ENCODE data around the gene LPAR1. TPM values are rescaled to one million over a fixed set of nuclear protein-coding genes. Genes with fewer than 3 reads are reported as not detected.

The LPAR1 gene
- total and polyA plus RNA-seq, 10 of the 15 experiments (the other 5 are each of a cell fraction or from before 2014, with no cell fraction given), result 3.3 to 12.9 (median 8.4) TPM

GRCh38 chr9:110997847-110998246, 40.4 kb downstream of the LPAR1 start (continued):
- TF ChIP-seq ZNF592 (IDR thresholded peaks at IDR 0.05) (no peak), CEBPZ (IDR thresholded peaks at IDR 0.05; ENCODE audit: low read depth, low read length) (no peak), SIX5 (IDR thresholded peaks at IDR 0.05; ENCODE audit: low read depth, low read length, severe bottlenecking) (no peak), EGR1 (IDR thresholded peaks at IDR 0.05; ENCODE audit: borderline replicate concordance in 1 of 2, low read depth in 2 of 2, low read length in 2 of 2) (no peak), ZZZ3 (IDR thresholded peaks at IDR 0.05; ENCODE audit: control insufficient read depth, insufficient read length, low read depth) (no peak), ATF2 (IDR thresholded peaks at IDR 0.05; ENCODE audit: low read length) (no peak), E2F8 (IDR thresholded peaks at IDR 0.05; ENCODE audit: low read depth, partially characterized antibody) (no peak), CBFB (IDR thresholded peaks at IDR 0.05; ENCODE audit: low read depth) (no peak), KDM1A (IDR thresholded peaks at IDR 0.05; ENCODE audit: borderline replicate concordance) (no peak), SRF (IDR thresholded peaks at IDR 0.05; ENCODE audit: low read depth in 2 of 2, low read length in 2 of 2) (no peak)

Data from GM12878 (cell line).